T-helper 2 cell treated with Interferon-gamma antibody and Interleukin-4, amounts not matched to agents 5 μg/mL and 100 μg/mL, for 36 hours (primary cell): ENCODE measurements around the gene PXDN.
A peak's percentile ranks its signal among the peaks of the same experiment; 100 is the strongest.

Experiments used
- DNase-seq: peaks from one replicate; pipeline ENCODE4 v3.0.0; 2021; ENCODE audit warnings: low spot score
- H3K27ac Mint-ChIP-seq: one replicate; pipeline ENCODE4 v1.8.0; 2021; ENCODE audit warnings: mild to moderate bottlenecking, mixed read lengths
- H3K27me3 Mint-ChIP-seq: one replicate; pipeline ENCODE4 v1.8.0; 2021; ENCODE audit warnings: low read depth, mixed read lengths
- H3K36me3 Mint-ChIP-seq: one replicate; pipeline ENCODE4 v1.8.0; 2021; ENCODE audit warnings: low read depth, mixed read lengths
- H3K4me1 Mint-ChIP-seq: one replicate; pipeline ENCODE4 v1.8.0; 2021; ENCODE audit warnings: low read depth, mixed read lengths
- H3K4me3 Mint-ChIP-seq: one replicate; pipeline ENCODE4 v1.8.0; 2022; ENCODE audit warnings: mild to moderate bottlenecking, moderate library complexity, mixed read lengths
- H3K9me3 Mint-ChIP-seq: one replicate; pipeline ENCODE4 v1.8.0; 2021; ENCODE audit warnings: mixed read lengths

The PXDN gene

GRCh38 chr2:1595274-1595673, 149.0 kb downstream of the PXDN start:
- Mint-ChIP-seq H3K4me1 (no peaks in the 10 kb centered on the region), H3K27ac (no peak overlapping the region), H3K9me3 (no peaks in the 10 kb centered on the region), H3K27me3 (no peaks in the 10 kb centered on the region), H3K4me3 (no peak overlapping the region), H3K36me3 (no peaks in the 10 kb centered on the region)
- no peak for DNase-seq

- H3K27ac Mint-ChIP-seq = no peak overlapping the region
- no peak overlapping the region for H3K4me3 Mint-ChIP-seq
- H3K9me3 Mint-ChIP-seq = no peaks in the 10 kb centered on the region
- no peak for DNase-seq
- H3K27me3 Mint-ChIP-seq = no peaks in the 10 kb centered on the region
- no peaks in the 10 kb centered on the region for H3K4me1 Mint-ChIP-seq
- no peaks in the 10 kb centered on the region for H3K36me3 Mint-ChIP-seq
Measured at GRCh38 chr2:1594373-1595171, 149.7 kb downstream of the PXDN start.

GRCh38 chr2:1594123-1594372, 150.3 kb downstream of the PXDN start:
- Mint-ChIP-seq H3K9me3 (no peaks in the 10 kb centered on the region), H3K27me3 (no peaks in the 10 kb centered on the region), H3K27ac (peak overlapping the region; percentile 69), H3K4me1 (no peaks in the 10 kb centered on the region), H3K4me3 (no peak overlapping the region), H3K36me3 (no peaks in the 10 kb centered on the region)
- no peak for DNase-seq

- H3K27me3 Mint-ChIP-seq = no peaks in the 10 kb centered on the region
- H3K4me3 Mint-ChIP-seq = no peak overlapping the region
- no peaks in the 10 kb centered on the region for H3K36me3 Mint-ChIP-seq
- no peaks in the 10 kb centered on the region for H3K4me1 Mint-ChIP-seq
- no peak for DNase-seq
- H3K9me3 Mint-ChIP-seq = no peaks in the 10 kb centered on the region
- H3K27ac Mint-ChIP-seq = no peak overlapping the region
Measured at GRCh38 chr2:1593371-1594122, 150.8 kb downstream of the PXDN start.

- Mint-ChIP-seq H3K9me3 (no peaks in the 10 kb centered on the region), H3K27ac (no peak overlapping the region), H3K4me3 (no peak overlapping the region), H3K27me3 (no peaks in the 10 kb centered on the region), H3K4me1 (no peaks in the 10 kb centered on the region), H3K36me3 (no peaks in the 10 kb centered on the region)
- no peak for DNase-seq
Measured at GRCh38 chr2:1591978-1592907, 152.1 kb downstream of the PXDN start.

GRCh38 chr2:1591461-1591770, 152.9 kb downstream of the PXDN start:
- Mint-ChIP-seq H3K9me3 (no peaks in the 10 kb centered on the region), H3K27me3 (no peaks in the 10 kb centered on the region), H3K27ac (no peak overlapping the region), H3K4me1 (no peaks in the 10 kb centered on the region), H3K36me3 (no peaks in the 10 kb centered on the region), H3K4me3 (no peak overlapping the region)
- DNase-seq = no peak

- Mint-ChIP-seq H3K4me1 (no peaks in the 10 kb centered on the region), H3K27ac (no peak overlapping the region), H3K36me3 (no peaks in the 10 kb centered on the region), H3K9me3 (no peaks in the 10 kb centered on the region), H3K4me3 (no peak overlapping the region), H3K27me3 (no peaks in the 10 kb centered on the region)
- no peak for DNase-seq
Measured at GRCh38 chr2:1590596-1591460, 153.5 kb downstream of the PXDN start.

- no peaks in the 10 kb centered on the region for H3K9me3 Mint-ChIP-seq
- no peaks in the 10 kb centered on the region for H3K36me3 Mint-ChIP-seq
- no peak overlapping the region for H3K27ac Mint-ChIP-seq
- H3K27me3 Mint-ChIP-seq = no peaks in the 10 kb centered on the region
- no peak overlapping the region for H3K4me3 Mint-ChIP-seq
- no peaks in the 10 kb centered on the region for H3K4me1 Mint-ChIP-seq
- no peak for DNase-seq
Measured at GRCh38 chr2:1588978-1589621, 155.2 kb downstream of the PXDN start.

GRCh38 chr2:1588051-1588977, 156.0 kb downstream of the PXDN start:
- no peak overlapping the region for H3K27ac Mint-ChIP-seq
- no peaks in the 10 kb centered on the region for H3K27me3 Mint-ChIP-seq
- no peaks in the 10 kb centered on the region for H3K4me1 Mint-ChIP-seq
- no peaks in the 10 kb centered on the region for H3K36me3 Mint-ChIP-seq
- DNase-seq = no peak
- no peaks in the 10 kb centered on the region for H3K9me3 Mint-ChIP-seq
- H3K4me3 Mint-ChIP-seq = no peak overlapping the region

- no peaks in the 10 kb centered on the region for H3K4me1 Mint-ChIP-seq
- DNase-seq = no peak
- no peaks in the 10 kb centered on the region for H3K36me3 Mint-ChIP-seq
- no peaks in the 10 kb centered on the region for H3K9me3 Mint-ChIP-seq
- H3K4me3 Mint-ChIP-seq = no peak overlapping the region
- H3K27ac Mint-ChIP-seq = no peak overlapping the region
- no peaks in the 10 kb centered on the region for H3K27me3 Mint-ChIP-seq
Measured at GRCh38 chr2:1586923-1587840, 157.1 kb downstream of the PXDN start.

- Mint-ChIP-seq H3K27ac (no peak overlapping the region), H3K4me3 (no peak overlapping the region), H3K4me1 (no peaks in the 10 kb centered on the region), H3K9me3 (no peaks in the 10 kb centered on the region), H3K27me3 (no peaks in the 10 kb centered on the region), H3K36me3 (no peaks in the 10 kb centered on the region)
- no peak for DNase-seq
Measured at GRCh38 chr2:1586251-1586922, 157.9 kb downstream of the PXDN start.
